GM12864 (cell line): ENCODE measurements around the gene RIC8B.

Source experiments
- DNase-seq: peaks from one replicate; pipeline ENCODE4 v3.0.0-alpha.2; 2011; ENCODE audit warnings: low read depth
- H3K4me3 ChIP-seq: 2 replicates; pipeline ENCODE4 v1.5.1; 2011; ENCODE audit warnings: mild to moderate bottlenecking, low read depth, low read length, control low read depth
- CTCF ChIP-seq: IDR thresholded peaks from 2 replicates; pipeline ENCODE4 v1.5.1; 2011; ENCODE audit warnings: low read depth, mild to moderate bottlenecking, moderate library complexity, low read length, control low read depth, inconsistent platforms; ENCODE audit errors: missing control alignments

Gene RIC8B

GRCh38 chr12:106901276-106901675 lies 126.8 kb downstream of the RIC8B start:
- no peak overlapping the region for H3K4me3 ChIP-seq
- DNase-seq: no peak
- TF ChIP-seq CTCF: no peak

GRCh38 chr12:106902053-106902452 lies 127.6 kb downstream of the RIC8B start:
- no peak overlapping the region for H3K4me3 ChIP-seq
- no peak for DNase-seq
- no peak for TF ChIP-seq CTCF

GRCh38 chr12:106903241-106903945 lies 128.9 kb downstream of the RIC8B start:
- TF ChIP-seq CTCF: no peak
- H3K4me3 ChIP-seq: peak overlapping the region; percentile 37
- no peak for DNase-seq

GRCh38 chr12:106906715-106907114 lies 132.2 kb downstream of the RIC8B start:
- DNase-seq: no peak
- TF ChIP-seq CTCF: no peak
- no peak overlapping the region for H3K4me3 ChIP-seq

- H3K4me3 ChIP-seq: no peak overlapping the region
- peak; percentile 61 for TF ChIP-seq CTCF
- DNase-seq: no peak
Observed at GRCh38 chr12:106907411-106907810, 132.9 kb downstream of the RIC8B start.

- H3K4me3 ChIP-seq: no peak overlapping the region
- DNase-seq: no peak
- TF ChIP-seq CTCF: no peak
Observed at GRCh38 chr12:106907846-106908245, 133.4 kb downstream of the RIC8B start.

- H3K4me3 ChIP-seq: no peak overlapping the region
- DNase-seq: no peak
- no peak for TF ChIP-seq CTCF
Observed at GRCh38 chr12:106908561-106908960, 134.1 kb downstream of the RIC8B start.
